AG08395 (cell line): ENCODE data around the gene EXOC4.

Source experiments
- DNase-seq: peaks from one replicate; pipeline ENCODE4 v3.0.0; 2012; ENCODE audit warnings: mixed read lengths, low spot score

EXOC4 gene

GRCh38 chr7:133428876-133429275 is 176.0 kb downstream of the EXOC4 start:
- no peak for DNase-seq

- no peak for DNase-seq
Observed at GRCh38 chr7:133429371-133429770, 176.5 kb downstream of the EXOC4 start.

GRCh38 chr7:133431134-133431724 is 178.4 kb downstream of the EXOC4 start:
- DNase-seq = no peak

- DNase-seq = no peak
Observed at GRCh38 chr7:133433165-133433812, 180.4 kb downstream of the EXOC4 start.

GRCh38 chr7:133434246-133434865 is 181.5 kb downstream of the EXOC4 start:
- DNase-seq = peak; percentile 50

GRCh38 chr7:133436014-133436428 is 183.1 kb downstream of the EXOC4 start:
- DNase-seq = peak; percentile 43

- no peak for DNase-seq
Observed at GRCh38 chr7:133437544-133437943, 184.7 kb downstream of the EXOC4 start.

GRCh38 chr7:133442818-133443217 is 189.9 kb downstream of the EXOC4 start:
- no peak for DNase-seq

GRCh38 chr7:133445617-133446016 is 192.7 kb downstream of the EXOC4 start:
- no peak for DNase-seq

- no peak for DNase-seq
Observed at GRCh38 chr7:133448012-133448411, 195.1 kb downstream of the EXOC4 start.

- no peak for DNase-seq
Observed at GRCh38 chr7:133452577-133452976, 199.7 kb downstream of the EXOC4 start.

- no peak for DNase-seq
Observed at GRCh38 chr7:133458688-133459087, 205.8 kb downstream of the EXOC4 start.

GRCh38 chr7:133461421-133461820 is 208.5 kb downstream of the EXOC4 start:
- DNase-seq = no peak

- no peak for DNase-seq
Observed at GRCh38 chr7:133475655-133476054, 222.8 kb downstream of the EXOC4 start.

- DNase-seq = no peak
Observed at GRCh38 chr7:133477791-133478190, 224.9 kb downstream of the EXOC4 start.

- no peak for DNase-seq
Observed at GRCh38 chr7:133478591-133479135, 225.8 kb downstream of the EXOC4 start.

- DNase-seq = no peak
Observed at GRCh38 chr7:133479456-133480065, 226.7 kb downstream of the EXOC4 start.

- DNase-seq = no peak
Observed at GRCh38 chr7:133480868-133481267, 228.0 kb downstream of the EXOC4 start.

GRCh38 chr7:133481676-133482075 is 228.8 kb downstream of the EXOC4 start:
- peak; percentile 61 for DNase-seq

- no peak for DNase-seq
Observed at GRCh38 chr7:133482599-133482998, 229.7 kb downstream of the EXOC4 start.

- no peak for DNase-seq
Observed at GRCh38 chr7:133484086-133484485, 231.2 kb downstream of the EXOC4 start.

GRCh38 chr7:133489906-133490305 is 237.0 kb downstream of the EXOC4 start:
- no peak for DNase-seq

- no peak for DNase-seq
Observed at GRCh38 chr7:133491201-133491691, 238.4 kb downstream of the EXOC4 start.
